ENCODE results near the gene FUT1. TPM values are rescaled to one million over a fixed set of nuclear protein-coding genes. Genes with fewer than 3 reads are reported as not detected.
A peak's percentile ranks its signal among the peaks of the same experiment; 100 is the strongest.

The FUT1 gene
- total and polyA plus RNA-seq, 10 of the 15 experiments (the other 5 are each of a cell fraction or from before 2014, with no cell fraction given), result 0.01 TPM; not detected in 9

DNA sequence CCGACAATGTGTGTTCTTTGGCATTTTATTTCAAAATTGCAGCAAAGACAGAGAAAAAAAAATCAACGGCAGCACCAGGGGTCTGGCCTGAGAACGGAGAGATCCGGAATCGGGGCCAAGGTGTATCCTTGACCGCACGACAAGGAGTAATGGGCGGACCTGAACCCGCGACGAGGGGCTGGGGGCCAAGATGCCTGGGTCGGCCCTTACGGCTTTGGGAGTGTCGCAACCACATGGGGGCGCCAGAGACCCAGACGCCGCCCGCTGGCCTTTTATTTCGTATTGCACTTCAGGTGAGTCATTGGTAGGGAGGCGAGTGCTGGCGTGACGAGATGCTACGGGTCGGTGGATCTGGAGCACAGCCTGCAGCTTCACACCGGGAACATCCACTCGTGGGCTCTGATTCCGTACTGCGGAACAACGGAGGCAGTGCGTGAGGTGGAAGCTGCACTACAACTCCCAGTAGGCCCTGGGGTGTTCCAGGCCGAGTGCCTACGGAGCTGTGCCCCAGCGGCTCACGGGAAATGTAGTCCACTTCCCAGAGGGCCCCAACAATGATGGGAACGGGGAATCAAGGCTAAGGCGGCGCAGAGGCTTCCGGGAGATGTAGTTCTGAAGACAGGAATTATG, 42.7 kb upstream of the FUT1 start (continued):
- TF ChIP-seq MLLT1 (IDR thresholded peaks at IDR 0.05), result no peak; the same call in 1 of the 2 replicates
- peak; percentile 90; the same call in 1 of the 2 replicates for TF ChIP-seq ZNF207 (IDR thresholded peaks at IDR 0.05; ENCODE audit: borderline replicate concordance)
- no peak for TF ChIP-seq RFX5 (IDR thresholded peaks at IDR 0.05; ENCODE audit: low read depth, low read length)
- peak; percentile 59 to 61; a peak in 2 of 4 replicates for TF ChIP-seq BHLHE40 (IDR thresholded peaks at IDR 0.05; ENCODE audit: borderline replicate concordance in 1 of 2, low read depth in 2 of 2, low read length in 1 of 2)
- no peak for TF ChIP-seq NR2C2 (IDR thresholded peaks at IDR 0.05; ENCODE audit: borderline replicate concordance, control insufficient read depth, insufficient read length, low read depth)
- peak; percentile 82; the same call in 1 of the 2 replicates for TF ChIP-seq NBN (IDR thresholded peaks at IDR 0.05)
- TF ChIP-seq SMAD5 (IDR thresholded peaks at IDR 0.05; ENCODE audit: low read depth), result no peak
- TF ChIP-seq ZBTB4 (CRISPR knock-in tag; IDR thresholded peaks at IDR 0.05), result no peak
- no peak for TF ChIP-seq MTA3 (IDR thresholded peaks at IDR 0.05; ENCODE audit: borderline replicate concordance, low read length)
- TF ChIP-seq ZBTB11 (CRISPR knock-in tag; IDR thresholded peaks at IDR 0.05), result no peak
- peak; percentile 87; the same call in 1 of the 2 replicates for TF ChIP-seq SREBF1 (IDR thresholded peaks at IDR 0.05; ENCODE audit: low read length)
- TF ChIP-seq HDAC6 (IDR thresholded peaks at IDR 0.05; ENCODE audit: unreplicated experiment), result no peak
- TF ChIP-seq TARDBP (IDR thresholded peaks at IDR 0.05; ENCODE audit: borderline replicate concordance), result peak; percentile 95
- peak; percentile 100 for TF ChIP-seq IKZF1 (conservative IDR thresholded peaks at IDR 0.05)
- no peak for TF ChIP-seq CBX3 (IDR thresholded peaks at IDR 0.05; ENCODE audit: borderline replicate concordance, low read depth)
- TF ChIP-seq EP300 (IDR thresholded peaks at IDR 0.05; ENCODE audit: borderline replicate concordance in 1 of 2, control insufficient read depth in 1 of 2, low read depth in 2 of 2, low read length in 2 of 2), result no peak; a peak in 1 of 4 replicates
- TF ChIP-seq ZNF384 (IDR thresholded peaks at IDR 0.05; ENCODE audit: borderline replicate concordance, low read depth, low read length), result no peak
- no peak for TF ChIP-seq BCL11A (IDR thresholded peaks at IDR 0.05; ENCODE audit: low read depth, low read length)
- no peak for TF ChIP-seq FOS (IDR thresholded peaks at IDR 0.05; ENCODE audit: borderline replicate concordance, extremely low read depth, insufficient read length)
- TF ChIP-seq, protein P1, sequence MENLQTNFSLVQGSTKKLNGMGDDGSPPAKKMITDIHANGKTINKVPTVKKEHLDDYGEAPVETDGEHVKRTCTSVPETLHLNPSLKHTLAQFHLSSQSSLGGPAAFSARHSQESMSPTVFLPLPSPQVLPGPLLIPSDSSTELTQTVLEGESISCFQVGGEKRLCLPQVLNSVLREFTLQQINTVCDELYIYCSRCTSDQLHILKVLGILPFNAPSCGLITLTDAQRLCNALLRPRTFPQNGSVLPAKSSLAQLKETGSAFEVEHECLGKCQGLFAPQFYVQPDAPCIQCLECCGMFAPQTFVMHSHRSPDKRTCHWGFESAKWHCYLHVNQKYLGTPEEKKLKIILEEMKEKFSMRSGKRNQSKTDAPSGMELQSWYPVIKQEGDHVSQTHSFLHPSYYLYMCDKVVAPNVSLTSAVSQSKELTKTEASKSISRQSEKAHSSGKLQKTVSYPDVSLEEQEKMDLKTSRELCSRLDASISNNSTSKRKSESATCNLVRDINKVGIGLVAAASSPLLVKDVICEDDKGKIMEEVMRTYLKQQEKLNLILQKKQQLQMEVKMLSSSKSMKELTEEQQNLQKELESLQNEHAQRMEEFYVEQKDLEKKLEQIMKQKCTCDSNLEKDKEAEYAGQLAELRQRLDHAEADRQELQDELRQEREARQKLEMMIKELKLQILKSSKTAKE (IDR thresholded peaks at IDR 0.05; ENCODE audit: low read depth, poor library complexity, severe bottlenecking), result no peak

Data from GM12878 (cell line).